GM12878 (cell line): Measurements from ENCODE around the gene NAALADL2. TPM values are rescaled to one million over a fixed set of nuclear protein-coding genes. Genes with fewer than 3 reads are reported as not detected.

Experiments
- ATAC-seq: fragments of 200-7000 bp; cut with Tn5 transposase; 3 replicates; pipeline ENCODE4 v1.9.1; 2020; ENCODE audit warnings: mild to moderate bottlenecking, moderate library complexity
- BruUV-seq: library from RNA; stranded (reverse); fragments of 400-500 nt; replicated peaks from 2 replicates; lab custom pipeline; 2021; lab: Mats Ljungman, UMichigan
- CTCF ChIA-PET: fragments of 300-600 bp; sonication (Branson Sonifier 250); formaldehyde crosslinking; extraction: SDS; loops from one replicate; lab custom pipeline; 2021; ENCODE audit warnings: inconsistent platforms; lab: Yijun Ruan, JAX
- POLR2A ChIA-PET: fragments of 350-600 bp; formaldehyde crosslinking; extraction: SDS; loops from one replicate; lab custom pipeline; 2021; ENCODE audit warnings: inconsistent platforms; lab: Charles Lee
- RAD21 ChIA-PET: fragments of 300-600 bp; sonication (Branson Sonifier 250); formaldehyde crosslinking; loops from one replicate; lab custom pipeline; 2023; ENCODE audit warnings: antibody characterized with exemption; ENCODE audit not compliant: unreplicated experiment; lab: Charles Lee
- SMC1A ChIA-PET: fragments of 300-600 bp; sonication (Branson Sonifier 250); formaldehyde crosslinking; loops from one replicate; lab custom pipeline; 2023; ENCODE audit not compliant: unreplicated experiment, uncharacterized antibody; lab: Charles Lee
- DNase-seq: peaks from one replicate; pipeline ENCODE4 v3.0.0-alpha.2; 2011; ENCODE audit warnings: low read depth, low spot score
- FAIRE-seq: peaks from 3 replicates; lab custom pipeline; 2011; peaks lifted over from hg19 to GRCh38; lab: Jason Lieb, UNC
- H2AFZ ChIP-seq: 2 replicates; pipeline ENCODE4 v1.6.0; 2011; ENCODE audit warnings: low read depth, low read length, control low read depth; ENCODE audit not compliant: control insufficient read depth
- H3K27ac ChIP-seq: 2 replicates; pipeline ENCODE4 v1.5.1; 2011; ENCODE audit warnings: control low read depth; ENCODE audit not compliant: control insufficient read depth, insufficient read depth
- H3K27me3 ChIP-seq, 2 experiments: replicated peaks in 1 of 2; 2 replicates each; pipeline versions ENCODE4 v1.6.0 to v1.6.1; 2011; ENCODE audit warnings: low read length in 1 of 2; ENCODE audit not compliant: control insufficient read depth in 2 of 2, insufficient read depth in 2 of 2
- H3K36me3 ChIP-seq, 2 experiments: 2 replicates each; pipeline ENCODE4 v1.5.1; 2011; ENCODE audit warnings: low read length in 1 of 2; ENCODE audit not compliant: control insufficient read depth in 2 of 2, insufficient read depth in 2 of 2
- H3K4me1 ChIP-seq: 2 replicates; pipeline ENCODE4 v1.6.1; 2011; ENCODE audit warnings: mild to moderate bottlenecking, low read length, moderate library complexity, mixed read lengths; ENCODE audit not compliant: control insufficient read depth, insufficient read depth
- H3K4me2 ChIP-seq: 2 replicates; pipeline ENCODE4 v1.6.0; 2011; ENCODE audit warnings: control low read depth; ENCODE audit not compliant: control insufficient read depth, insufficient read depth
- H3K4me3 ChIP-seq: fragments of 200-600 bp; sonication (generic); 2 replicates; pipeline ENCODE4 v1.5.1; 2016
- H3K79me2 ChIP-seq: 2 replicates; pipeline ENCODE4 v1.6.0; 2011; ENCODE audit warnings: low read length; ENCODE audit not compliant: control insufficient read depth, insufficient read depth
- H3K9ac ChIP-seq: 2 replicates; pipeline ENCODE4 v1.8.0; 2011; ENCODE audit warnings: low read length, control low read depth, mixed read lengths; ENCODE audit not compliant: control insufficient read depth, insufficient read depth
- H3K9me3 ChIP-seq: replicated peaks from 3 replicates; pipeline ENCODE4 v1.5.1; 2011; ENCODE audit warnings: mild to moderate bottlenecking, low read length; ENCODE audit not compliant: control insufficient read depth, insufficient read depth
- H4K20me1 ChIP-seq: 2 replicates; pipeline ENCODE4 v1.6.0; 2011; ENCODE audit not compliant: control insufficient read depth, insufficient read depth
- BHLHE40 ChIP-seq, 2 experiments: fragments of 450-650 bp in 1 of 2; IDR thresholded peaks; 2 replicates each; pipeline ENCODE4 v1.6.1; 2011 to 2017; ENCODE audit warnings: low read depth in 2 of 2, borderline replicate concordance in 1 of 2, improper control_type of control experiment in 1 of 2, low read length in 1 of 2, mild to moderate bottlenecking in 1 of 2
- CBX3 ChIP-seq: fragments of 200-600 bp; sonication (generic); IDR thresholded peaks from 2 replicates; pipeline ENCODE4 v1.6.1; 2016; ENCODE audit warnings: low read depth, borderline replicate concordance
- CEBPZ ChIP-seq: fragments of 150-350 bp; IDR thresholded peaks from 2 replicates; pipeline ENCODE4 v1.6.1; 2016; ENCODE audit warnings: low read depth, low read length
- CREB1 ChIP-seq: IDR thresholded peaks from 2 replicates; pipeline ENCODE4 v1.6.1; 2012; ENCODE audit warnings: low read depth, mild to moderate bottlenecking, inconsistent platforms
- DPF2 ChIP-seq: fragments of 450-650 bp; IDR thresholded peaks from 2 replicates; pipeline ENCODE4 v1.6.1; 2017; ENCODE audit warnings: mild to moderate bottlenecking
- ESRRA ChIP-seq: IDR thresholded peaks from 2 replicates; pipeline ENCODE4 v1.6.1; 2012; ENCODE audit warnings: mild to moderate bottlenecking, low read length, improper control_type of control experiment
- MEF2B ChIP-seq: fragments of 450-650 bp; IDR thresholded peaks from 2 replicates; pipeline ENCODE4 v1.6.1; 2018; ENCODE audit warnings: mild to moderate bottlenecking, moderate library complexity; ENCODE audit not compliant: partially characterized antibody, poor library complexity, severe bottlenecking
- MLLT1 ChIP-seq: fragments of 450-650 bp; IDR thresholded peaks from 2 replicates; pipeline ENCODE4 v1.6.1; 2016; ENCODE audit warnings: mild to moderate bottlenecking
- SMAD5 ChIP-seq: IDR thresholded peaks from 2 replicates; pipeline ENCODE4 v1.6.1; 2016; ENCODE audit warnings: antibody characterized with exemption, low read depth
- SMC3 ChIP-seq: IDR thresholded peaks from 2 replicates; pipeline ENCODE4 v1.6.1; 2011; ENCODE audit warnings: low read length, improper control_type of control experiment, borderline replicate concordance
- STAT1 ChIP-seq: fragments of 450-650 bp; conservative IDR thresholded peaks from 2 replicates; pipeline ENCODE4 v1.6.1; 2014; ENCODE audit warnings: antibody characterized with exemption, mild to moderate bottlenecking
- USF1 ChIP-seq: IDR thresholded peaks from 2 replicates; pipeline ENCODE4 v1.6.1; 2011; ENCODE audit warnings: borderline replicate concordance, low read depth, mild to moderate bottlenecking, moderate library complexity, mixed read lengths, low read length; ENCODE audit not compliant: insufficient read depth; ENCODE audit errors: extremely low read length
- ZBTB4 ChIP-seq: fragments of 450-650 bp; formaldehyde crosslinking; IDR thresholded peaks from 2 replicates; pipeline ENCODE4 v1.4.0; 2022; ENCODE audit warnings: mild to moderate bottlenecking, moderate library complexity
- ZNF274 ChIP-seq: IDR thresholded peaks from one replicate; pipeline ENCODE4 v1.8.0; 2011; ENCODE audit not compliant: insufficient read length, insufficient read depth
- WGBS: methylation state at CpG from one replicate; pipeline ENCODE4 v1.1.6; 2016; ENCODE audit warnings: low lambda C conversion rate; ENCODE audit not compliant: insufficient replicate concordance, insufficient coverage; ENCODE audit errors: missing lambda C conversion rate; 5-methylcytosine and 5-hydroxymethylcytosine counted together
- in situ Hi-C: fragments of 300-500 bp; cut with MboI; formaldehyde crosslinking; loops from 9 replicates; pipeline ENCODE4 v1.14.3; 2018; ENCODE audit warnings: mixed read lengths
- intact Hi-C: fragments of 100-400 bp; cut with micrococcal nuclease; formaldehyde crosslinking; loops from one replicate; pipeline ENCODE4 v1.14.2; 2022; ENCODE audit not compliant: unreplicated experiment
- polyA plus RNA-seq, 11 experiments: library from polyadenylated mRNA; depleted of rRNA in 4 of 11; unstranded in 6 of 11; stranded (reverse) in 5 of 11; fragments of >200 nt; fragmentation: Nextera tagmentation in 4 of 11; fragmentation: Illumina TruSeq in 1 of 11; extraction: Ambion mirVana in 4 of 11; extraction: Trizol in 1 of 11; gene quantifications; 1 replicate in 1 of 11; 2 replicates in 10 of 11; pipeline versions ENCODE4 v1.2.1 to v1.2.3, GENCODE V29; 2011 to 2016; ENCODE audit warnings: inconsistent platforms in 2 of 11, missing spikeins in 2 of 11, low read depth in 1 of 11
- total RNA-seq, 4 experiments: library from RNA; depleted of rRNA in 3 of 4; stranded (reverse); fragments of >200 nt in 3 of 4; fragmentation: Illumina TruSeq in 1 of 4; extraction: Trizol in 1 of 4; gene quantifications; 2 replicates each; pipeline versions ENCODE4 v1.2.1 to v1.2.3, GENCODE V29; 2013 to 2021

NAALADL2 gene
- total and polyA plus RNA-seq, 10 of the 15 experiments (the other 5 are each of a cell fraction or from before 2014, with no cell fraction given) = 0.06 to 10.8 (median 0.46) TPM

GRCh38 chr3:175728566-175728965 is 869.4 kb downstream of the NAALADL2 start:
- H3K4me3 ChIP-seq = no peak overlapping the region
- H4K20me1 ChIP-seq = no peaks in the 10 kb centered on the region
- SMC1A ChIA-PET = no interaction called here
- H2AFZ ChIP-seq = no peak overlapping the region
- H3K4me1 ChIP-seq = no peaks in the 10 kb centered on the region
- no TSS peak for BruUV-seq
- H3K9ac ChIP-seq = no peak overlapping the region
- no peak for ATAC-seq
- H3K27me3 ChIP-seq = no peaks in the 10 kb centered on the region
- in situ Hi-C loops = no loop called here
- H3K9me3 ChIP-seq = no peaks in the 10 kb centered on the region
- intact Hi-C loops = no loop called here
- H3K36me3 ChIP-seq = no peaks in the 10 kb centered on the region
- no peak overlapping the region for H3K4me2 ChIP-seq
- RAD21 ChIA-PET = no interaction called here
- POLR2A ChIA-PET = no interaction called here
- FAIRE-seq = no peak
- no peaks in the 10 kb centered on the region for H3K79me2 ChIP-seq
- CTCF ChIA-PET = no interaction called here
- no peak overlapping the region for H3K27ac ChIP-seq
- 0% methylated on average over 1 of the region's 1 CpG for WGBS
- DNase-seq = no peak
- TF ChIP-seq USF1 = no peak
- TF ChIP-seq BHLHE40 (IDR thresholded peaks at IDR 0.05; ENCODE audit: borderline replicate concordance in 1 of 2, low read depth in 2 of 2, low read length in 1 of 2) = no peak
- TF ChIP-seq CEBPZ = no peak
- TF ChIP-seq ESRRA = no peak
- no peak for TF ChIP-seq ZBTB4 (CRISPR knock-in tag)
- TF ChIP-seq STAT1 = no peak
- no peak for TF ChIP-seq MLLT1
- TF ChIP-seq SMAD5 = no peak
- TF ChIP-seq CREB1 = no peak
- TF ChIP-seq MEF2B = no peak
- TF ChIP-seq SMC3 = no peak
- no peak for TF ChIP-seq ZNF274
- no peak for TF ChIP-seq DPF2
- no peak for TF ChIP-seq CBX3
